Measurements from ENCODE around the gene IL18R1.

The IL18R1 gene

DNA sequence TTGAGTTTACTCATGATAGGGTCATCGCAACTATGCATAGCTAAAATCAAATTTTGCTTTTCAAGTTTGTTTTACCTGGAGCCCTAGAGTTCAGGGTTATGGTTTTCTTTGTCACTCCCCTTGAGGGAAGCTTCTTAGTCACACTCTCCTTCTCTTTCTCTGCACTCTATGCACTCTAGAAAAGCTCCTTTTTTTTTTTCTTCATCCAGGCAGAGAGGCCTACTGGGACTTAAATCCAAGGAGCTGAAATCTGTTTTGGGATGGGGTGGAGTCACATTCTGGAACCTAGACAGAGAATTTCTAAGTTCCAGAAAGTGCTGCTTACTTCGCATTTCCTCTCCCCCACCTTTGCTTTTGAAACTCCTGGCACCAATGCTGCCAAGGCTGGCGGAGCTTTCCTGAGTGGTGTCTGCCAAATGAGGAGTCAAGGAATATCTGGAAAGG is 19.1 kb upstream of the IL18R1 start:
- no peak overlapping the region for H3K4me3 ChIP-seq (ENCODE audit: severe bottlenecking)
- H3K9me3 ChIP-seq (ENCODE audit: severe bottlenecking): no peaks in the 10 kb centered on the region
- ATAC-seq (ENCODE audit: low read depth): peak; percentile 90
- peaks cover 19% of the 10 kb centered on the region for H3K4me1 ChIP-seq (ENCODE audit: insufficient read depth, poor library complexity, severe bottlenecking)
- TF ChIP-seq, protein P1, sequence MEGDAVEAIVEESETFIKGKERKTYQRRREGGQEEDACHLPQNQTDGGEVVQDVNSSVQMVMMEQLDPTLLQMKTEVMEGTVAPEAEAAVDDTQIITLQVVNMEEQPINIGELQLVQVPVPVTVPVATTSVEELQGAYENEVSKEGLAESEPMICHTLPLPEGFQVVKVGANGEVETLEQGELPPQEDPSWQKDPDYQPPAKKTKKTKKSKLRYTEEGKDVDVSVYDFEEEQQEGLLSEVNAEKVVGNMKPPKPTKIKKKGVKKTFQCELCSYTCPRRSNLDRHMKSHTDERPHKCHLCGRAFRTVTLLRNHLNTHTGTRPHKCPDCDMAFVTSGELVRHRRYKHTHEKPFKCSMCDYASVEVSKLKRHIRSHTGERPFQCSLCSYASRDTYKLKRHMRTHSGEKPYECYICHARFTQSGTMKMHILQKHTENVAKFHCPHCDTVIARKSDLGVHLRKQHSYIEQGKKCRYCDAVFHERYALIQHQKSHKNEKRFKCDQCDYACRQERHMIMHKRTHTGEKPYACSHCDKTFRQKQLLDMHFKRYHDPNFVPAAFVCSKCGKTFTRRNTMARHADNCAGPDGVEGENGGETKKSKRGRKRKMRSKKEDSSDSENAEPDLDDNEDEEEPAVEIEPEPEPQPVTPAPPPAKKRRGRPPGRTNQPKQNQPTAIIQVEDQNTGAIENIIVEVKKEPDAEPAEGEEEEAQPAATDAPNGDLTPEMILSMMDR (IDR thresholded peaks at IDR 0.05; ENCODE audit: poor library complexity, severe bottlenecking): no peak
- H3K27me3 ChIP-seq (ENCODE audit: insufficient read depth, poor library complexity, severe bottlenecking): no peaks in the 10 kb centered on the region
- no peaks in the 10 kb centered on the region for H3K36me3 ChIP-seq (ENCODE audit: low read depth)
- DNase-seq (ENCODE audit: low spot score): no peak
- peak overlapping the region; percentile 56 for H3K27ac ChIP-seq (ENCODE audit: poor library complexity, severe bottlenecking)

DNA sequence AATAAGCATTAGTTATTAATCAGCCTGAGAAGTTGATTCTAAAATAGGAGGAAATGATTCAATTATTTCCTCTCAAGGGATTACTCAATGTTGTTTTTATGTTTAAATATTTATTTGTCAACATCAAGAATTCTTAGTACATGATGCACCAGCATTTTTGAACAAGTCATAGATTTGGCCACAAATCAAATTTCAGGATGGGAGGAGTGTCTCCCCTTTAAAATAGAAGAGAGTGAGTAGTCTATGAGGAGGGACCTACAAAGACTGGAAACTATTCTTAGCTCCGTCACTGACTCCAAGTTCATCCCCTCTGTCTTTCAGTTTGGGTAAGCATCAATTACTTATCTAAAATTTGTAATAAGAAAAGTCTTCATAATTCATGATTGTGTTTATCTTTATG is 18.6 kb upstream of the IL18R1 start:
- Histone ChIP-seq H3K4me1 (ENCODE audit: insufficient read depth, poor library complexity, severe bottlenecking) (peaks cover 19% of the 10 kb centered on the region), H3K4me3 (ENCODE audit: severe bottlenecking) (no peak overlapping the region), H3K36me3 (ENCODE audit: low read depth) (no peaks in the 10 kb centered on the region), H3K27ac (ENCODE audit: poor library complexity, severe bottlenecking) (peak overlapping the region; percentile 56), H3K27me3 (ENCODE audit: insufficient read depth, poor library complexity, severe bottlenecking) (no peaks in the 10 kb centered on the region), H3K9me3 (ENCODE audit: severe bottlenecking) (no peaks in the 10 kb centered on the region)
- ATAC-seq (ENCODE audit: low read depth) (peak; percentile 70), DNase-seq (ENCODE audit: low spot score) (no peak)
- TF ChIP-seq, protein P1 (IDR thresholded peaks at IDR 0.05; ENCODE audit: poor library complexity, severe bottlenecking): no peak

DNA sequence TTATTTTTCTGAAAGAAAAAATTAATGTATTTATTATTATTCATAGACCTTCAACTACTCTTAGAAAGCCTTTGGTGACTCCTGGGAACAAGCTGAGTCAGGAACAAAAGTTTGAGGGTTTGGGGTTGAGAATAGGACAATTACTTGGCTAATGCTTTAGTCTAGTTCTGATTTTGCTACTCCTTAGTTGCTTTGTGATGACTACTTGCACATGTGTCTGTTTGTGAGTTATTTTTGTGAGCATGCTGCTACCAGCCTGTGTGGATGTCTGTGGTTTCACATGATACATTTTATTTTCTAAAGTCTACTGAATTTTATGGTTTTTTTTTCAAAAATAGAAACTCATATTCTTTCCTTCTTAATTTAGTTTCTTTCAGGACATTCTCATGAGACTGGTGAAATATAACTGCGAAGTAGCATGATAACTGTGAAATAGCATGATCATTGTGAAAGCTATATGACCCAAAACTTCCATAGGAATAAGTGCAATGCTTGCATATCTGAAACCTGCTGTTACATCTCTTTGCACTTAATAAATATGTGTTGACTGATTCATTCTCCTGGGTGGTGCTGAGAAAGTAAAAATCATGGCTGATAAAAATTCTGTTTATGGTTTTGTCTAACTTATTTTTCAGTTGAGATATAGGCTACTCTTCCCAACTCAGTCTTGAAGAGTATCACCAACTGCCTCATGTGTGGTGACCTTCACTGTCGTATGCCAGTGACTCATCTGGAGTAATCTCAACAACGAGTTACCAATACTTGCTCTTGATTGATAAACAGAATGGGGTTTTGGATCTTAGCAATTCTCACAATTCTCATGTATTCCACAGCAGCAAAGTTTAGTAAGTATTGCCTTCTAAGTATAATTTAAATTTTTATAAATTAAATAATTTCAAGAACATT is 17.9 kb upstream of the IL18R1 start:
- DNase-seq (ENCODE audit: low spot score) (no peak), ATAC-seq (ENCODE audit: low read depth) (no peak)
- no peaks in the 10 kb centered on the region for H3K27me3 ChIP-seq (ENCODE audit: insufficient read depth, poor library complexity, severe bottlenecking)
- no peaks in the 10 kb centered on the region for H3K36me3 ChIP-seq (ENCODE audit: low read depth)
- peaks cover 19% of the 10 kb centered on the region for H3K4me1 ChIP-seq (ENCODE audit: insufficient read depth, poor library complexity, severe bottlenecking)
- no peaks in the 10 kb centered on the region for H3K9me3 ChIP-seq (ENCODE audit: severe bottlenecking)
- peak overlapping the region; percentile 56 for H3K27ac ChIP-seq (ENCODE audit: poor library complexity, severe bottlenecking)
- H3K4me3 ChIP-seq (ENCODE audit: severe bottlenecking): no peak overlapping the region
- TF ChIP-seq, protein P1 (IDR thresholded peaks at IDR 0.05; ENCODE audit: poor library complexity, severe bottlenecking): no peak

DNA sequence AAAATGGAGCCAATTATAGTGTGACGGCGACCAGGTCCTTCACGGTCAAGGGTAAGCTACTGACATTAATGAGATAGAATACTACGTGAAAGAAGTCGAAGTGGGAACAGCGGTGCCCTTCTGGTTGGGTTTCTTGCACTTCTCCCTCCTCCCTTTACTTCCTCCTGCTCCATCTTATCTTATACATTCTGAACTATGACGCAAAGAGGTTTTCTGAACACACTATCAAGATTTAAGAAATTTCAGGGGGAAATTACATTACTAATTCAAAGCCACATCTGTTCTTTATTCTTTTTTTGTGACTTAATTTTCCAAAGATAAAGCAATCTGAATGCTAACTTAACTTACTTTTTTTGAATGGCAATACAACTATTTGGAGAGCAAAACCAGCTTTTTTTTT is 14.8 kb upstream of the IL18R1 start:
- no peak for DNase-seq (ENCODE audit: low spot score)
- Histone ChIP-seq H3K27me3 (ENCODE audit: insufficient read depth, poor library complexity, severe bottlenecking) (no peaks in the 10 kb centered on the region), H3K4me3 (ENCODE audit: severe bottlenecking) (no peak overlapping the region), H3K27ac (ENCODE audit: poor library complexity, severe bottlenecking) (no peak overlapping the region), H3K9me3 (ENCODE audit: severe bottlenecking) (no peaks in the 10 kb centered on the region), H3K4me1 (ENCODE audit: insufficient read depth, poor library complexity, severe bottlenecking) (peaks cover 19% of the 10 kb centered on the region), H3K36me3 (ENCODE audit: low read depth) (no peaks in the 10 kb centered on the region)
- TF ChIP-seq, protein P1 (IDR thresholded peaks at IDR 0.05; ENCODE audit: poor library complexity, severe bottlenecking): no peak
- ATAC-seq (ENCODE audit: low read depth): no peak

DNA sequence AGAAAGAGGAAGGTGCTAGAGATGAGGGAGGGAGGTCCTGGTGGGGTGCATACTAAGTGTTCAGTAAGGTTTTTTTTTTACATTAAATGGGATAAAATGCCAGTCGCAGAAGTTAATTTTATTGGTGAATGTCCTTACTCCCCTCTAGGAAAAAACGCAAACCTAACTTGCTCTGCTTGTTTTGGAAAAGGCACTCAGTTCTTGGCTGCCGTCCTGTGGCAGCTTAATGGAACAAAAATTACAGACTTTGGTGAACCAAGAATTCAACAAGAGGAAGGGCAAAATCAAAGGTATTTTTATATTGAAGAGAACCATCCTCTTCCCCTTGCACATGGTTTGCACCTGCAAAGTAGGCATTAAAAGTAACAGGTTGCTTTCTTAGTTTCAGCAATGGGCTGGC is 12.7 kb upstream of the IL18R1 start:
- Histone ChIP-seq H3K4me1 (ENCODE audit: insufficient read depth, poor library complexity, severe bottlenecking) (peaks cover under 1% of the 10 kb centered on the region), H3K9me3 (ENCODE audit: severe bottlenecking) (no peaks in the 10 kb centered on the region), H3K27ac (ENCODE audit: poor library complexity, severe bottlenecking) (no peak overlapping the region), H3K4me3 (ENCODE audit: severe bottlenecking) (no peak overlapping the region), H3K27me3 (ENCODE audit: insufficient read depth, poor library complexity, severe bottlenecking) (no peaks in the 10 kb centered on the region), H3K36me3 (ENCODE audit: low read depth) (no peaks in the 10 kb centered on the region)
- DNase-seq (ENCODE audit: low spot score) (no peak), ATAC-seq (ENCODE audit: low read depth) (no peak)
- TF ChIP-seq, protein P1 (IDR thresholded peaks at IDR 0.05; ENCODE audit: poor library complexity, severe bottlenecking): peak; percentile 53
